GM12878 (cell line): ENCODE results near the gene FMNL2. TPM values are rescaled to one million over a fixed set of nuclear protein-coding genes. Genes with fewer than 3 reads are reported as not detected.

ENCODE experiments used
- ATAC-seq: fragments of 200-7000 bp; cut with Tn5 transposase; 3 replicates; pipeline ENCODE4 v1.9.1; 2020; ENCODE audit warnings: mild to moderate bottlenecking, moderate library complexity
- BruUV-seq: library from RNA; stranded (reverse); fragments of 400-500 nt; replicated peaks from 2 replicates; lab custom pipeline; 2021; lab: Mats Ljungman, UMichigan
- CTCF ChIA-PET: fragments of 300-600 bp; sonication (Branson Sonifier 250); formaldehyde crosslinking; extraction: SDS; loops from one replicate; lab custom pipeline; 2021; ENCODE audit warnings: inconsistent platforms; lab: Yijun Ruan, JAX
- POLR2A ChIA-PET: fragments of 350-600 bp; formaldehyde crosslinking; extraction: SDS; loops from one replicate; lab custom pipeline; 2021; ENCODE audit warnings: inconsistent platforms; lab: Charles Lee
- RAD21 ChIA-PET: fragments of 300-600 bp; sonication (Branson Sonifier 250); formaldehyde crosslinking; loops from one replicate; lab custom pipeline; 2023; ENCODE audit warnings: antibody characterized with exemption; ENCODE audit not compliant: unreplicated experiment; lab: Charles Lee
- SMC1A ChIA-PET: fragments of 300-600 bp; sonication (Branson Sonifier 250); formaldehyde crosslinking; loops from one replicate; lab custom pipeline; 2023; ENCODE audit not compliant: unreplicated experiment, uncharacterized antibody; lab: Charles Lee
- DNase-seq: peaks from one replicate; pipeline ENCODE4 v3.0.0-alpha.2; 2011; ENCODE audit warnings: low read depth, low spot score
- FAIRE-seq: peaks from 3 replicates; lab custom pipeline; 2011; peaks lifted over from hg19 to GRCh38; lab: Jason Lieb, UNC
- H2AFZ ChIP-seq: 2 replicates; pipeline ENCODE4 v1.6.0; 2011; ENCODE audit warnings: low read depth, low read length, control low read depth; ENCODE audit not compliant: control insufficient read depth
- H3K27ac ChIP-seq: 2 replicates; pipeline ENCODE4 v1.5.1; 2011; ENCODE audit warnings: control low read depth; ENCODE audit not compliant: control insufficient read depth, insufficient read depth
- H3K27me3 ChIP-seq, 2 experiments: replicated peaks in 1 of 2; 2 replicates each; pipeline versions ENCODE4 v1.6.0 to v1.6.1; 2011; ENCODE audit warnings: low read length in 1 of 2; ENCODE audit not compliant: control insufficient read depth in 2 of 2, insufficient read depth in 2 of 2
- H3K36me3 ChIP-seq, 2 experiments: 2 replicates each; pipeline ENCODE4 v1.5.1; 2011; ENCODE audit warnings: low read length in 1 of 2; ENCODE audit not compliant: control insufficient read depth in 2 of 2, insufficient read depth in 2 of 2
- H3K4me1 ChIP-seq: 2 replicates; pipeline ENCODE4 v1.6.1; 2011; ENCODE audit warnings: mild to moderate bottlenecking, low read length, moderate library complexity, mixed read lengths; ENCODE audit not compliant: control insufficient read depth, insufficient read depth
- H3K4me2 ChIP-seq: 2 replicates; pipeline ENCODE4 v1.6.0; 2011; ENCODE audit warnings: control low read depth; ENCODE audit not compliant: control insufficient read depth, insufficient read depth
- H3K4me3 ChIP-seq: fragments of 200-600 bp; sonication (generic); 2 replicates; pipeline ENCODE4 v1.5.1; 2016
- H3K79me2 ChIP-seq: 2 replicates; pipeline ENCODE4 v1.6.0; 2011; ENCODE audit warnings: low read length; ENCODE audit not compliant: control insufficient read depth, insufficient read depth
- H3K9ac ChIP-seq: 2 replicates; pipeline ENCODE4 v1.8.0; 2011; ENCODE audit warnings: low read length, control low read depth, mixed read lengths; ENCODE audit not compliant: control insufficient read depth, insufficient read depth
- H3K9me3 ChIP-seq: replicated peaks from 3 replicates; pipeline ENCODE4 v1.5.1; 2011; ENCODE audit warnings: mild to moderate bottlenecking, low read length; ENCODE audit not compliant: control insufficient read depth, insufficient read depth
- H4K20me1 ChIP-seq: 2 replicates; pipeline ENCODE4 v1.6.0; 2011; ENCODE audit not compliant: control insufficient read depth, insufficient read depth
- BCL11A ChIP-seq: IDR thresholded peaks from 2 replicates; pipeline ENCODE4 v1.6.1; 2011; ENCODE audit warnings: low read depth, low read length
- BHLHE40 ChIP-seq, 2 experiments: fragments of 450-650 bp in 1 of 2; IDR thresholded peaks; 2 replicates each; pipeline ENCODE4 v1.6.1; 2011 to 2017; ENCODE audit warnings: low read depth in 2 of 2, borderline replicate concordance in 1 of 2, improper control_type of control experiment in 1 of 2, low read length in 1 of 2, mild to moderate bottlenecking in 1 of 2
- GABPA ChIP-seq: IDR thresholded peaks from 2 replicates; pipeline ENCODE4 v1.6.1; 2014; ENCODE audit warnings: antibody characterized with exemption, low read depth, mild to moderate bottlenecking, inconsistent platforms
- GATAD2B ChIP-seq: fragments of 450-650 bp; conservative IDR thresholded peaks from 2 replicates; pipeline ENCODE4 v1.6.1; 2017; ENCODE audit warnings: low read depth, mild to moderate bottlenecking, moderate library complexity
- MEF2B ChIP-seq: fragments of 450-650 bp; IDR thresholded peaks from 2 replicates; pipeline ENCODE4 v1.6.1; 2018; ENCODE audit warnings: mild to moderate bottlenecking, moderate library complexity; ENCODE audit not compliant: partially characterized antibody, poor library complexity, severe bottlenecking
- NFIC ChIP-seq: IDR thresholded peaks from 2 replicates; pipeline ENCODE4 v1.6.1; 2012; ENCODE audit warnings: low read depth, mild to moderate bottlenecking, inconsistent platforms, low read length, moderate library complexity
- POU2F2 ChIP-seq: IDR thresholded peaks from 3 replicates; pipeline ENCODE4 v1.6.1; 2011; ENCODE audit warnings: low read depth, mild to moderate bottlenecking, low read length, borderline replicate concordance
- ZNF384 ChIP-seq: IDR thresholded peaks from 2 replicates; pipeline ENCODE4 v1.6.1; 2012; ENCODE audit warnings: low read depth, mild to moderate bottlenecking, low read length, improper control_type of control experiment, borderline replicate concordance
- WGBS: methylation state at CpG from one replicate; pipeline ENCODE4 v1.1.6; 2016; ENCODE audit warnings: low lambda C conversion rate; ENCODE audit not compliant: insufficient replicate concordance, insufficient coverage; ENCODE audit errors: missing lambda C conversion rate; 5-methylcytosine and 5-hydroxymethylcytosine counted together
- in situ Hi-C: fragments of 300-500 bp; cut with MboI; formaldehyde crosslinking; loops from 9 replicates; pipeline ENCODE4 v1.14.3; 2018; ENCODE audit warnings: mixed read lengths
- intact Hi-C: fragments of 100-400 bp; cut with micrococcal nuclease; formaldehyde crosslinking; loops from one replicate; pipeline ENCODE4 v1.14.2; 2022; ENCODE audit not compliant: unreplicated experiment
- polyA plus RNA-seq, 11 experiments: library from polyadenylated mRNA; depleted of rRNA in 4 of 11; unstranded in 6 of 11; stranded (reverse) in 5 of 11; fragments of >200 nt; fragmentation: Nextera tagmentation in 4 of 11; fragmentation: Illumina TruSeq in 1 of 11; extraction: Ambion mirVana in 4 of 11; extraction: Trizol in 1 of 11; gene quantifications; 1 replicate in 1 of 11; 2 replicates in 10 of 11; pipeline versions ENCODE4 v1.2.1 to v1.2.3, GENCODE V29; 2011 to 2016; ENCODE audit warnings: inconsistent platforms in 2 of 11, missing spikeins in 2 of 11, low read depth in 1 of 11
- total RNA-seq, 4 experiments: library from RNA; depleted of rRNA in 3 of 4; stranded (reverse); fragments of >200 nt in 3 of 4; fragmentation: Illumina TruSeq in 1 of 4; extraction: Trizol in 1 of 4; gene quantifications; 2 replicates each; pipeline versions ENCODE4 v1.2.1 to v1.2.3, GENCODE V29; 2013 to 2021
- TF ChIP-seq, protein P1 (sequence below): fragments of 450-650 bp; IDR thresholded peaks from 2 replicates; pipeline ENCODE4 v1.6.1; 2017; ENCODE audit warnings: mild to moderate bottlenecking, moderate library complexity
- TF ChIP-seq, protein P2 (sequence below): IDR thresholded peaks from 2 replicates; pipeline ENCODE4 v1.6.1; 2012; ENCODE audit warnings: mild to moderate bottlenecking, low read depth, low read length

FMNL2 gene
- total and polyA plus RNA-seq, 10 of the 15 experiments (the other 5 are each of a cell fraction or from before 2014, with no cell fraction given), result 0.13 to 9.9 (median 0.35) TPM

DNA sequence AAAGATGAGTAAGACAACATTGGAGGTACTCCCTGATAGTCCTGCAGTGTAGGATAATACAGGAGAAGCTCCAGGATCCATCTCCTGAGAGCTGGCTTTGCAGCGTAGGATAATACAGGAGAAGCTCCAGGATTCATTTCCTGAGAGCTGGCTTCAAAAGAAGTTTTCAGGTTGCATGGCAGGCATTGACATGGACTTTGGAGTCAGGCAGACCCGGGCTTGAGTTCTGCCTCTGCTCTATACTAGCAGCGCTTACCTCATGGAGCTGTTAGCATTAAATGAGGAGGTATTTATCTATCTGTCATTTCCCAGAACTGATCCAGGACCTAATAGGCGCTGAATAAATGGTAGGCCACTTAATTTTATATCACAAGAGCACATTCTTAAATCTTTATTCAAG lies 97.8 kb downstream of the FMNL2 start:
- no peak overlapping the region for H3K4me2 ChIP-seq

More for the DNA sequence above, 97.8 kb downstream of the FMNL2 start:
- in situ Hi-C loops, result no loop called here
- no peak overlapping the region for H2AFZ ChIP-seq
- BruUV-seq, result no TSS peak
- no peaks in the 10 kb centered on the region for H3K79me2 ChIP-seq
- ChIA-PET CTCF (interaction anchor here (1.1 to 1.6 kb wide), 3 partner anchors 10 to 16 kb away, joined by 3 to 6 read pairs (median 3); no protein-coding TSS in a partner anchor), SMC1A (interaction anchor here (0.6 to 1.4 kb wide), 3 partner anchors 8 to 34 kb away, joined by 3 to 4 read pairs (median 3); no protein-coding TSS in a partner anchor), POLR2A (no interaction called here), RAD21 (interaction anchor here (0.8 to 1.1 kb wide), 4 partner anchors 22 to 124 kb away, joined by 3 read pairs; no protein-coding TSS in a partner anchor)
- no peaks in the 10 kb centered on the region for H3K27me3 ChIP-seq
- H3K4me1 ChIP-seq, result no peaks in the 10 kb centered on the region
- no peaks in the 10 kb centered on the region for H3K9me3 ChIP-seq
- DNase-seq (no peak), ATAC-seq (no peak), FAIRE-seq (no peak)
- no peak overlapping the region for H3K4me3 ChIP-seq
- intact Hi-C loops, result no loop called here
- 59% methylated on average over 4 of the region's 4 CpGs for WGBS
- TF ChIP-seq, protein P1, sequence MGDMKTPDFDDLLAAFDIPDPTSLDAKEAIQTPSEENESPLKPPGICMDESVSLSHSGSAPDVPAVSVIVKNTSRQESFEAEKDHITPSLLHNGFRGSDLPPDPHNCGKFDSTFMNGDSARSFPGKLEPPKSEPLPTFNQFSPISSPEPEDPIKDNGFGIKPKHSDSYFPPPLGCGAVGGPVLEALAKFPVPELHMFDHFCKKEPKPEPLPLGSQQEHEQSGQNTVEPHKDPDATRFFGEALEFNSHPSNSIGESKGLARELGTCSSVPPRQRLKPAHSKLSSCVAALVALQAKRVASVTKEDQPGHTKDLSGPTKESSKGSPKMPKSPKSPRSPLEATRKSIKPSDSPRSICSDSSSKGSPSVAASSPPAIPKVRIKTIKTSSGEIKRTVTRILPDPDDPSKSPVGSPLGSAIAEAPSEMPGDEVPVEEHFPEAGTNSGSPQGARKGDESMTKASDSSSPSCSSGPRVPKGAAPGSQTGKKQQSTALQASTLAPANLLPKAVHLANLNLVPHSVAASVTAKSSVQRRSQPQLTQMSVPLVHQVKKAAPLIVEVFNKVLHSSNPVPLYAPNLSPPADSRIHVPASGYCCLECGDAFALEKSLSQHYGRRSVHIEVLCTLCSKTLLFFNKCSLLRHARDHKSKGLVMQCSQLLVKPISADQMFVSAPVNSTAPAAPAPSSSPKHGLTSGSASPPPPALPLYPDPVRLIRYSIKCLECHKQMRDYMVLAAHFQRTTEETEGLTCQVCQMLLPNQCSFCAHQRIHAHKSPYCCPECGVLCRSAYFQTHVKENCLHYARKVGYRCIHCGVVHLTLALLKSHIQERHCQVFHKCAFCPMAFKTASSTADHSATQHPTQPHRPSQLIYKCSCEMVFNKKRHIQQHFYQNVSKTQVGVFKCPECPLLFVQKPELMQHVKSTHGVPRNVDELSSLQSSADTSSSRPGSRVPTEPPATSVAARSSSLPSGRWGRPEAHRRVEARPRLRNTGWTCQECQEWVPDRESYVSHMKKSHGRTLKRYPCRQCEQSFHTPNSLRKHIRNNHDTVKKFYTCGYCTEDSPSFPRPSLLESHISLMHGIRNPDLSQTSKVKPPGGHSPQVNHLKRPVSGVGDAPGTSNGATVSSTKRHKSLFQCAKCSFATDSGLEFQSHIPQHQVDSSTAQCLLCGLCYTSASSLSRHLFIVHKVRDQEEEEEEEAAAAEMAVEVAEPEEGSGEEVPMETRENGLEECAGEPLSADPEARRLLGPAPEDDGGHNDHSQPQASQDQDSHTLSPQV, result no peak
- TF ChIP-seq POU2F2 (no peak), NFIC (no peak), BHLHE40 (IDR thresholded peaks at IDR 0.05; ENCODE audit: borderline replicate concordance in 1 of 2, low read depth in 2 of 2, low read length in 1 of 2) (no peak), GATAD2B (no peak), MEF2B (no peak), BCL11A (no peak), ZNF384 (no peak), GABPA (no peak)
- TF ChIP-seq, protein P2, sequence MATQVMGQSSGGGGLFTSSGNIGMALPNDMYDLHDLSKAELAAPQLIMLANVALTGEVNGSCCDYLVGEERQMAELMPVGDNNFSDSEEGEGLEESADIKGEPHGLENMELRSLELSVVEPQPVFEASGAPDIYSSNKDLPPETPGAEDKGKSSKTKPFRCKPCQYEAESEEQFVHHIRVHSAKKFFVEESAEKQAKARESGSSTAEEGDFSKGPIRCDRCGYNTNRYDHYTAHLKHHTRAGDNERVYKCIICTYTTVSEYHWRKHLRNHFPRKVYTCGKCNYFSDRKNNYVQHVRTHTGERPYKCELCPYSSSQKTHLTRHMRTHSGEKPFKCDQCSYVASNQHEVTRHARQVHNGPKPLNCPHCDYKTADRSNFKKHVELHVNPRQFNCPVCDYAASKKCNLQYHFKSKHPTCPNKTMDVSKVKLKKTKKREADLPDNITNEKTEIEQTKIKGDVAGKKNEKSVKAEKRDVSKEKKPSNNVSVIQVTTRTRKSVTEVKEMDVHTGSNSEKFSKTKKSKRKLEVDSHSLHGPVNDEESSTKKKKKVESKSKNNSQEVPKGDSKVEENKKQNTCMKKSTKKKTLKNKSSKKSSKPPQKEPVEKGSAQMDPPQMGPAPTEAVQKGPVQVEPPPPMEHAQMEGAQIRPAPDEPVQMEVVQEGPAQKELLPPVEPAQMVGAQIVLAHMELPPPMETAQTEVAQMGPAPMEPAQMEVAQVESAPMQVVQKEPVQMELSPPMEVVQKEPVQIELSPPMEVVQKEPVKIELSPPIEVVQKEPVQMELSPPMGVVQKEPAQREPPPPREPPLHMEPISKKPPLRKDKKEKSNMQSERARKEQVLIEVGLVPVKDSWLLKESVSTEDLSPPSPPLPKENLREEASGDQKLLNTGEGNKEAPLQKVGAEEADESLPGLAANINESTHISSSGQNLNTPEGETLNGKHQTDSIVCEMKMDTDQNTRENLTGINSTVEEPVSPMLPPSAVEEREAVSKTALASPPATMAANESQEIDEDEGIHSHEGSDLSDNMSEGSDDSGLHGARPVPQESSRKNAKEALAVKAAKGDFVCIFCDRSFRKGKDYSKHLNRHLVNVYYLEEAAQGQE, result no peak
- no peak overlapping the region for H3K27ac ChIP-seq
- no peak overlapping the region for H3K9ac ChIP-seq
- no peaks in the 10 kb centered on the region for H3K36me3 ChIP-seq
- no peaks in the 10 kb centered on the region for H4K20me1 ChIP-seq
